Stimulated activated CD8-positive, alpha-beta memory T cell treated with anti-CD3 and anti-CD28 coated beads, Interleukin-12 subunit alpha, Interleukin-12 subunit beta, amount 100 ng/mL, for 4 hours (primary cell): Measurements from ENCODE around the gene FADS2.

Experiments
- DNase-seq: peaks from one replicate; pipeline ENCODE4 v3.0.0-alpha.2; 2020; ENCODE audit warnings: low read depth

Gene FADS2

DNA sequence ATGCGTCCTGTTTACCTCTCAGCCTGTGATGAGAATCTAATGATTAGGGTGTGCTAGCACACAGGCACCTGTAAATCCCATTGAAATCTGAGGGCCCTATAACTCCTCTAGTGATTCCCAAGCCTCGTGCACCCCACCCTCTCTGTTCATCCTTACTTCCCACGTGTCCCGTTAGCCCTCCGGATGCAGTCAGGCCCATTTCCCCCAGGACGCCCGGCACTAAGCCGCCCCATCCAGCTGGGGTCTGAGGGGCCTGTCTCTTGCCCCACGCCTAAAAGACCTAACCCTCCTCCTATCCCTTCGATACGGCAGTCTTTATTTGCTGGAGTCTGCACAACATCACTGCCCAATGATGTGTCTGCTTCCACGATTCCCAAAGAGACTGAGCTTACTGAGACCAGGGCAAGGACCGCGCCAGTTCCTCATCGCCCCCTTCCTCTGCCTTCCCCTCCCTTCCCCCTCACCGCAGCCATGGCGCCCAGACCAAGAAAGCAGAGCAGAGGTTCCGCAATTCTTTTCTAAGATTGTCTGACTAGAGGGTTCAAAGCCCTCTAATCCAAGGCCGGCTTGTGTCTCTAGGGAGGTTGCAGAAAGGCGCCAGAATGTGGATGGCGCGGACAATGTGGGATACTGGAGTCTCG lies 1.1 kb upstream of the FADS2 start:
- no peak for DNase-seq

DNA sequence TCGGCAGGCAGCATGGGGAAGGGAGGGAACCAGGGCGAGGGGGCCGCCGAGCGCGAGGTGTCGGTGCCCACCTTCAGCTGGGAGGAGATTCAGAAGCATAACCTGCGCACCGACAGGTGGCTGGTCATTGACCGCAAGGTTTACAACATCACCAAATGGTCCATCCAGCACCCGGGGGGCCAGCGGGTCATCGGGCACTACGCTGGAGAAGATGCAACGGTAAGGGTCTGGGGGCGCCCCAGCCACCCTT lies 204 bp downstream of the FADS2 start:
- DNase-seq, result no peak

DNA sequence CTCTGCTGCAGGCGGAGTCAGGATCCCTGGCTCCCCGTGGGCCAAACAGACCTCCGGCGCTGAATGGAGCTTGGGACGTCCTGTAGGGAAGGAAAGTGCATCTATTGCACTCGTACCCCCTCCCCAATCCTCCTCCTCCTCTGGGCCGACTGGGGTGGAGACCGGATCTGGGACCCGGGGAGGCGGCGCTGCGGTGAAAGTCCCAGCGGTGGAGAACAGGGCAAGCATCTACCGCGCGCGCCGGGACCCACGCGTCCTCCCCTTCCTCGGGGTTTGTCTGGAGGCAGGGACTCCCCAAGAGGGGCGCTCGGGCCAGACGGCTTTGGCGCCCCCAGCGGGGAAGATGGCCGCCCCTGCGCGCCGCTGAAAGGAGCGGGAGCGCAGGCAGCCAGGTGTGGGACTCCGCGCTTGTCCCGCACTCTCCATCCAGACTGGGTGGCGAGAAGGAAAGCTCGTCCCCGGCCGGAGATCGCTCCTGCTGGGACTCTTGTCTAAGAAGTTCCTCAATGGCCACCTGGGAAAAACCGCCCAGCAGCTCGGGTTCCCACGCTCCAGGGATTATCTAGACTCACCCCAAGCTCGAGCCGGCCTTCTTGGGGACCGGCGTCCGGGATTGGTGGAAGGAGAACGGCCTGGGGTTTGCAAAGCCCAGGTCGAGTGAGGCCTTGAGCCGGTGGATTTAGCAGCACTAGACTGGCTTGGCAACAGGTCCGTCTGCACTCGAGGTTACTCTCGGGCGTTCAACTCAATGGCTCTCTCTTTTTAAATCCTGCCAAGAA lies 718 bp downstream of the FADS2 start:
- no peak for DNase-seq

DNA sequence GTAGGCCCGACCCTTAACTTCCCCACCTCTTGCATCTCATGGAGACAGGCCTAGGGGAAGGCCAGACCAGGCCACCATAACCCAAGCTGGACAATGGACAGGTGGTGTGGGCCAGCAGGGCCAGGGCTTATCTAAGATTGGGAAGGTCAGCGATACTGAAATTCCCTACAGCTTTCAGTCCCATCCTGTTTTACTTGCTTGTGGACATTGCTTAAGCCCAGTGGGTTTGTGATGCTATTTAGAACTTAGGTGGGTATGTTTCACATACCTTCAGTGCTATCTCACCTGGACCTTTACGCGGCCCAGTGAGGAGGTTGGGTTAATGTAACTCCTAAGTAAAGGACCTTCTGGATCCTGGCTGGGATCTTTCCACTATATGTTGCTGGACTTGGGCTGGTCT lies 1.7 kb downstream of the FADS2 start:
- DNase-seq, result no peak

DNA sequence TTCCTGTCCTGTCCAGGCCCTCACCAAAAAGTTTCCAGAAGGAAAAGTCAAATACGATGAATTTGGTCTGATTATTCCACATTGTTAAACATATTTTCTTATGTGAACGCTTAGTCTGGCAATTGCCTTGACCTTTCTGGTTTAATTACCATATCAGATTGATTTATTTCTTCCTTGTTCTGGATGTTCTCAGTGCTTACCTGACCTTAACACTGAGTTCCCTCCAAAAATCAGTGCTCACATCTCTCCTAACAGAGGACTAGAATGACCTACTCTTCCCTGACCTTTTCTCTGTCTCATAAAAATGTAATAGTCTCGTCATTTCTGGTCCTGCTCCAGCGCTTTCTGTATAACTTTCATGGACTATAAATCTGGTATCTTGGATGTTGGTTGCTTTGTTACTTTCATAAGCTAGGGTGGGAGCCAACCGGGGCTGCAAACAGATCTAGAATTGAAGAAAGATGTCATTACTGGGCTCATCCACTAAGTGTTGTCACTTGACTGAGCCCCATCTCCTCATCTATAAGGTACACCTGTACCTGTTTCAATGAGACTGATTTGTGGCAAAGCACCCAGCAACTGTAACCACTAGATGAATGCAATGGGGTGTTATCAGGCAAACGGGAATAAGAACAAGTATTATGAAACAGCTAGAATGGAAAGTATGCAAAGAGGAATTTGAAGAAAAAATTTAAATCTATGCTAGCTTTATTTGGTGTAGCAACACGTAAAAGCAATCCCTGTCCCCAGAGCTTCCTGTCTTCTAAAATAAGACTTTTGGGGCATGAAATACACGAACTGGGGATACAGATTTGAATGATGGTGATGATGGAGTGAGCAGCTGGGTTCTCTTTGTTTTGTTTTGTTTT lies 2.4 kb downstream of the FADS2 start:
- no peak for DNase-seq

DNA sequence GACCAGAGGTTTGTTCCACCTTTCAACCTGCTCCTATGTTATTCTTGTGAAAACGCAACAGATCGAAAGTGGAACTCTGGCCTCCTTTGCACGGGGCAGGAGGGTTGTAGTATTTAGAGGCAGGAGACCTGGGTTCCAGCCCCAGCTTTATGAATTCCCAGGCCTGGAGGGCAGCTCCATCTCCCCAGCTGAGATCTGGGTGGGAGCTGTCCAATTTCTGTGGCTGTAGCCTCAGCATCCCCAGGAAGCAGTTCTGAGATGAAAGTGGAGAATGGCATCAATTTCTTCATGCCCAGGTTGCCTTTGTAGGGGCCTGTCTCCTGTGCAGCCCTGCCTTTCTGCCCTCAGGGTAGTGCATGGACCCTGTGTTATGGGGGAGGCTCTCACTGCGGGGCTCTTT lies 4.1 kb downstream of the FADS2 start:
- no peak for DNase-seq

DNA sequence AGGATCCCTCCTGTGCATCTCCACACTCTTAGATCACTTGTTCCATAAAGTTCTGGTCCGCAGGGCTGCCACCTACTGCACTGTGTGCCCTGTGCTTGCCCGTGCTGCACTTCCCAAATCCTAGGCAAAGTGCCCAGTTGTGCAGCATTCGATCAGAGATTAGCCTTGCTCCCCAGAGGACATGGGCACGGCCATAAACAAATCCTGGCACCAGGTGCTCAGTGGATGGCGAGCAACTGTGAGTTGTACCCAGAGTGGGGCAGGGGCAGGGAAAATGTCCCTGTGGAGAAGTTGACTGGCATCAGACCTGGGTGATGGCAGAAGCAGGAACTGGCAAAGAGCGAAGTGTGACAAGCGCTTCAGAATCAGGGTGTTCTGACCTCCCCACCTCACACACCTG lies 4.7 kb downstream of the FADS2 start:
- DNase-seq, result no peak

DNA sequence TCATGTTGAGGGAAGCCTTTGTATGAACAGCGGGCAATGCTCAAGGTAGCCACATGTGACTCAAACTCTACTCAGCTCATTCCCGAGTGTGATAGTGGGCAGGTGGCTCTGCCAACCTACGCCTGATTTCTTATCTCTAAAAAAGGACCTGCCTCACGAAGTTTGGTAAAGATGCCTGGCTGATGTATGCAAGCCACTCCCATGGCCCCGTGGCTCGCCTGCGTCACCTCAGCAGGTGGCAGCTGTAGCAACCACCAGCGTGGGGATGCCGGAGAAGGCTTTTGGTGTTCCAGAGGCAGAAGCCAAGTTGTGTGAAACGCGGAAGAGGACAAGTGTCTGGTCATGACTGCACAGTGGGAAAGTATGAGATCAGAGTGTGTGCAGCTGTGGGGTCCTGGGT lies 5.4 kb downstream of the FADS2 start:
- DNase-seq, result no peak

DNA sequence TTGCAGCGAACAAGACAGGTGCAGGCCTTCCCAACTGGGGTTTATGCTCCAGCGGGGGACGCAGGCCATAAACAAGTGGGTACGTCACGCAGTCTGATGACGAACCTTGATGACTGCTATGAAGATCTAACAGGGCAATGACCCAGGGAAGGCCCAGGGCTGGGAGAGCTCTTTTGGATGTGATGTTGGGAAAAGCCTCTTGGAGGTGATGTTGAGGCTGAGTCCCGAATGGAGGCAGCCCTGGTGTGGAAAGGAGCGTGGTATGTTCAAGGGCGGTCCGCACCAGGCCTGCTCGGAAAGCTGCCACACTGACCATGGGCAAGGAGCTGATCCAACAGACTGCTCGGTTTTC lies 5.8 kb downstream of the FADS2 start:
- no peak for DNase-seq

DNA sequence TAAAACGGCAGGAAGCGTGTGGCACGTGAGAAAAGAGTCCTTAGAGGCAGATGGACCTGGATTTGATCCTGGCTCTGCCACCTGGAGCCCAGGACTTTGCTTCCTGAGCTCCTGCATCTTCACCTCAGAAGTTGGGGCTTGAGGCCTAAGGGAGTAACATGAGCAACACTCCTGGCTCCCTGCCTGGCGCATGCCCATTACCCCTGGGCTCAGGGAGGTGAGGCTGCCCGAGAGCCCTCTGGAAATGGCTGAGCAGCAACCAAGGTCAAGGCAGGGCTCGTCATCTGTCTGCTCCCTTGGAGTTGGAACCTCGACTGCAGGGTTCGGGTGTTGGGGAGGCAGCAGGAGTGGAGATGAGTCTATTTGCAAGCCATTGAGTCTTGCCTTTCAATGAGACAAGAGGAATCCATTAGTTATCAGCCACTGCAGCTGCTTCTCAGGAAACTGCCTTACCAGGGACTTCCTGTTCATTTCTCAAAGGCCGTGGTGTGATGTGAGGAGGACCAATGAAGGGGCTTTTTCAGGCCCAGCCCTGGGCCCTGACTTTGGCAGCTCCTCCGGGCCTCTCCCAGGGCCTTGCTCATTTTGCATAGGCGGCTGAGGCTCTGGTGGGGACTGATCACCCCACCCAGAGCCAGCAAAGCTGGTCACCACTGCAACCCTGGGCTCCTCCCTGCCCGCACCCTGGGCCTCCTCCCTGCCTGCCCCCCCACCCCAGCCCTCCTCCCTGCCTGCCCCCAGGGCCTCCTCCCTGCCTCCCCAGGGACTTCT lies 6.4 kb downstream of the FADS2 start:
- DNase-seq, result no peak

DNA sequence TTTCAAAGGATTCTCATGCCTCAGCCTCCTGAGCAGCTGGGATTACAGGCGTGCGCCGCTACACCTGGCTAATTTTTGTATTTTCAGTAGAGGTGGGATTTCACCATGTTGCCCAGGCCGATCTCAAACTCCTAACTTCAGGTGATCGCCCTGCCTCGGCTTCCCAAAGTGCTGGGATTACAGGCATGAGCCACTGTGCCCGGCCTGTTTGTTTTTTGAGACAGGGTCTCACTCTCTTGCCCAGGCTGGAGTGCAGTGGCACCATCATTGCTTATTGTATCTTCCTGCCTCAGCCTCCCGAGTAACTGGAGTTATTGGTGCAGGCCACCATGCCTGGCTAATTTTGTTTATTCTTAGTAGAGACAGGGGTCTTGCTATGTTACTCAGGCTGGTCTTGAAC lies 8.1 kb downstream of the FADS2 start:
- no peak for DNase-seq

DNA sequence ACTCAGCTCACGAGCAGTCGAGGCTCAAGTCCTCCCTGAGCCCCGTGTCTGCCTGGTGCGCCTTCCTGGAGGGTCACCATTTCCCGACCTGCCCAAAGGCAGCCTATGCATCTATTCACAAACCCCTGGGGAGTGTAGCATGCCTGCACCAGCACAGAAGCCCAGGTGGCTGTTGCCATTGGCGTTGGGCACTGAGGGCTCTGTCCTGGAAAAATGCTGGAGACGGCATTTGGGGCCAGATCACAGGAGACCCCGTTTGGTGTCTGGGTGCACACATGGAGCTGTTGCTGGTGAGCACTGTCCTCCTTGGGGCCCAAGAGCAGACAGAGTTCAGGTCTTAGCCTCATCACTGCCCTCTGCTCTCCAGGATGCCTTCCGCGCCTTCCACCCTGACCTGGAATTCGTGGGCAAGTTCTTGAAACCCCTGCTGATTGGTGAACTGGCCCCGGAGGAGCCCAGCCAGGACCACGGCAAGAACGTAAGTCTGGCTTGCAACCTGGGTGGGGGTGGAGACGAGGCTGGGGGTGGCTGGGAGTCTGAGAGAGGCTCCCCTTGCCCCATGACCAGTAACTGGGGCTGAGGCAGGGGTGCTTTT lies 9.4 kb downstream of the FADS2 start:
- DNase-seq, result no peak

DNA sequence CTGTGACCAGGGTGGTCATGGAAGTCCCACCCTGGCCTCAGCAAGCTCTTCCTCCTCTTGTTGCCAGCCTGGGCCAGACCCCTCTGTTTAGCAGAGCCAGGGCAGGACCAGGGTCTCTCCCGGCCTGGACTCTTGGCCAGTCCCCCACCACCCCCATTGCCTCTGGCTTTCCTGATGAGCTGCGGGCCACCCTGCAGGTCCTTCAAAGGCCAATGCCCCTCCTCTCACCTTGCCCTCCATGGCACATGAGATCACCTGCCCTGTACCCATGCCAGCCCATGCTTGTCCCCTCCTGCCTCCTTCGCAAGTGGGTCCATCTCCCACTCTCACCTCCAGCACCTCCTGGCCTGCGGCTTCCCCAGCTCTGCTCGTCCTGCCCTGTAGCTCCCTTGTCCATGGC lies 10.4 kb downstream of the FADS2 start:
- DNase-seq, result no peak

DNA sequence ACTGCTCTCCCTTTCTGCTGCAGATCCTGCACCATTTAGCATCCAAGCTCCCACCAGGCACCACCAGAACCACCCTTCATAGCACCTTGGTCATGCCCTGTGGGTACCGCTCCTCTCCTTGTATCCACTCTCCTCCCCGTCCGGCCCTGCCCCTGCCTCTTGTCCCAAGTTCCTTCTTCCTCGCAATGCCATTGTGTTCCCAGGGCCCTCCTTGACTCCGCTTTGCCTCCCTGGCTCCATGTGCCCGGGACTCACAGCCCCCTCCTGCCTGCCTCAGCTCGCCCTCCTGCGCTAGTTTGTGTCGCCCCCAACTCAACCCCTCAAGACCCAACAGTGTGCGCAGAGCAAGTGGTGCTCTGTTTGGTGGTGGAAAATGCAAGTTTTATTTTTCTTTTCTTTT lies 10.8 kb downstream of the FADS2 start:
- DNase-seq, result no peak

DNA sequence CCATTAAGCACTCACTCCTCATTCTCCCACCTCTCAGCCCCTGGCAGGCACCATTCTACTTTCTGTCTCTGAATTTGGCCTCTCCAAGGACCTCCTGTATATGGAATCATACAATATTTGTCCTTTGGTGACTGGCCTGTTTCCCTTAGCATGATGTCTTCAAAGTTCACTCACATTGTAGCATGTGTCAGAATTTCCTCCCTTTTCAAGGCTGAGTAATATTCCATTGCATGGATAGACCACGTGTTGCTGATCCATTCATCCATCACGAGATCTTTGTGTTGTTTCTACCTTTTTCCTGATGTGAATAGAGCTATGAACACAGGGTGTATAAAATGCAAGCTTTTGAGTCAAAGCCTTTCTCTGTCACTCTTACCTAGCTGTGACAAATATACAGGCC lies 11.6 kb downstream of the FADS2 start:
- no peak for DNase-seq

DNA sequence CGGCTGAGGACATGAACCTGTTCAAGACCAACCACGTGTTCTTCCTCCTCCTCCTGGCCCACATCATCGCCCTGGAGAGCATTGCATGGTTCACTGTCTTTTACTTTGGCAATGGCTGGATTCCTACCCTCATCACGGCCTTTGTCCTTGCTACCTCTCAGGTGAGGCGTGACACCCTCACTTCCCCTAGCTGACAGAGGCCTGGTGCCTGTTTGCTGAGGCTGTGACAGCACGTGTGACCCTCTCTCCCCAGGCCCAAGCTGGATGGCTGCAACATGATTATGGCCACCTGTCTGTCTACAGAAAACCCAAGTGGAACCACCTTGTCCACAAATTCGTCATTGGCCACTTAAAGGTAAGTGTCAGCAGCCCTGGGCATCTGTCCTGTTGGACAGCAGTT lies 12.3 kb downstream of the FADS2 start:
- DNase-seq, result no peak

DNA sequence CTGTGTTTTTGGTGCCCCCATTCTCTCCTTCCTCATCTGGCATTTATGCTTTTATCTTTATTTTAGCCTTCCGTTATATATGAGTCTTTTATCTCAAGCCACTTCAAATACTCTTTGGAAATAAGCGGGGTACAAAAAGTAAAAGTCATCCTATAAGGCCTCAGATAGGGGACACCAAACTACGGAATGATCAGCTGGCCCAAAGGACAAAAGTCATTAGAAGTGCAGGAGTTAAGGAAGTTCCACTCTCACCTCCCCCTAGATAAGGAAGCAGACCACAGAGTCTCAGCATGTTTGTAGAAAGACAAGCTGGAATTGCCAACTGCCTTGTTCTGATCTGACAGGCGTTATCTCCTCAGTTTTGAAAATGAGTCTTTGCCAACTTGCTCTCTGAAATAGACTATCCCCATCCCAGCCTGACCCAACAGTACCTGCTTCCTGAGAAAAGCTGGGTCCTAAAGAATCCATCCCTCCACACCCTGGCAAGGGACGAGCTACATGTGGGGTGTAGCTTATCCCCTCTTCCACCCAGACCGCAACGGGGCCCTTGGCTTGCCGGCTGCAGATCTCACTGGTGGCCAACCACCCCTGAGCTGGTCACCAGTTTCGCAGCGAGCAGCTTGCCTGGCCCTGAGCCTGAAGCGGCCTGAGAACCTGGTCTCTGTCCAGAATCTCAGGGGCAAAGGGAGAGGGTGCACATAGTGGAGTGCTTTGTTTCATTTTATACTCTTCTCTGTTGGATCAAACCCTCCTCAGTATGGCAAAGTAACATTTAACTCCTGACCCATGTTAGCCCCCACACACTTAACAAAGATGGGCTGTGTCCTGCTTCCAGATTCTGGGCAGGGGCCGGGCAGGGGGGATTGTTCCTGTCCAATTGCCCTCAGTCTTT lies 13.8 kb downstream of the FADS2 start:
- DNase-seq, result no peak

DNA sequence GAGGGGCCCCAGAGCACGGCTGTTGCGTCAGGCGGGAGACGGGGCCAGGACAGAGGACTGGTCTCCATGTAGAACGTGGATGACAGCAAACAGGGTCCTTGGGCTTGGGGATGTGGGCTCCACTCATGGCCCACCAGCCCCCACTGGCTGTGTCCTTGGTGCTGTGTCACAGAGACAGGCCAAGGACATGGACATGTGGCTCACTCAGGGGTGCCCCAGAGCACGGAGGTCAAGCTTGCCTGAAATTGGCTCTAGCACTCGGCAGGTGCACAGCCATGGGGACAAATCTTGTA lies 14.4 kb downstream of the FADS2 start:
- DNase-seq, result no peak

DNA sequence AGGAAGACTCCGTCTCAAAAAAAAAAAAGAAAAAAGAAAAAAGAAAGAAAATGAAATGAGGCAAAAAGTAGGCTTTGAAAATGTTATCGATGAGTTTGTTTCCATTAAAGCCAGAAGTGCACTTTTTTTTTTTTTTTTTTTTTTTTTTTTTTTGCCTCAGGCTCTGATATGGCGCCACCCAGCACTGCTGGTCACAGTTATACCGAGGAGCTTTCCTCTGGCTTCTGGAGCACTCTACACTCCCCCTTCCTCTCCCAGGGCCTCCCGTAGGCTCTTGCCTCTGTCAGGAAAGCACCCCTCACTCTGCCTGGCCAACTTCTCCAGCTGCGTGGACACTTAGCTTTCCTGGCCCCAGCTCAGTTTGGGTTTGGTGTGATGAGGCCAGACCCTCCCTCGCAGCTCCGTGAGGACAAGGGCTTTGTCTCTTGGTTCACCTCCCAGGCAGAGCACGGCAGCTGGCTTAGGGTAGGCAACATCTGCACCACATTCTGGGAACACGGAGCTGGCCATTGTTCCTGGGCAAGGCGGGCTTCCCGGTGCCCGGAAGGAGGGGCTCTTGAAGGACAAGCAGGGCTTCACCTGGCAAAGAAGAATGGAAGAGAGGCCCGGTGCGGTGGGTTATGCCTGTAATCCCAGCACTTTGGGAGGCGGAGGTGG lies 16.9 kb downstream of the FADS2 start:
- DNase-seq, result no peak

DNA sequence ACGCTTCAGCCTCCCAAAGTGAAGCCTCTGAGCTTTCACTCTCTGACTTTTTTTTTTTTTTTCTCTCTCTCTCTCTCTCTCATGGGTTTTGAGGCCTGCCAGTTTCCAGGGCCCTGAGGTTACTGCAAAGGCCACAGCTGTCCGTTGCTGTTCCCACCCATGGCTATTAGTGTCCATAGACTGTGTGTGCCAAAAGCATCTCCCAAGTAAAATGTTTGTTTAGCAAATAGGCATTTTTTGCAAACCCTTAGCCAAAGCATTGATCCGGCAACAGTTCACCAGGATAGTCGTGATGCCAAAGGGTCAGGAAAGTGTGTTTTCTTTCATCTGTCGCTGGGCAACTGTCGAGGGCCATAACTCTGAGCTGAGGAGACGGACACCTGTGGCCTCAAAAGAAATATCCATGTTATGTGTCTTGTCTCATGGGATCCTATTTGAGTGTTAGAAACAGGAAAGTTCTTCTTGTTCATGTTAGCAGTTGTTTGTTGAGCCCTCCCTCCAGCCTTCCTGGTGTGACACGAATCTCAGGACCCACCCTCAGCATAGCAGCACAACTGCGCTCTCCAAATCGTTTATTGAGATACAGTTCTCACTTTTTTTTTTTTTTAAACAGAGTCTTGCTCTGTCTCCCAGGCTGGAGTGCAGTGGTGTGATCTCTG lies 18.4 kb downstream of the FADS2 start:
- no peak for DNase-seq
